Astrocyte (in vitro differentiated cells and primary cell): Measurements from ENCODE around the gene ARHGAP28. TPM values are rescaled to one million over a fixed set of nuclear protein-coding genes. Genes with fewer than 3 reads are reported as not detected.

ENCODE experiments used
- DNase-seq: peaks from one replicate; pipeline ENCODE4 v3.0.0-alpha.2; 2010; ENCODE audit warnings: low read depth
- FAIRE-seq: peaks from 2 replicates; lab custom pipeline; 2011; peaks lifted over from hg19 to GRCh38; lab: Jason Lieb, UNC
- H2AFZ ChIP-seq: 2 replicates; pipeline ENCODE4 v1.6.0; 2012; ENCODE audit warnings: low read depth, low read length, inconsistent platforms
- H3K27ac ChIP-seq: 2 replicates; pipeline ENCODE4 v1.5.1; 2011; ENCODE audit warnings: low read depth, low read length, inconsistent platforms
- H3K27me3 ChIP-seq: 2 replicates; pipeline ENCODE4 v1.6.0; 2011; ENCODE audit warnings: low read length, inconsistent platforms; ENCODE audit not compliant: insufficient read depth
- H3K36me3 ChIP-seq: 2 replicates; pipeline ENCODE4 v1.5.1; 2011; ENCODE audit warnings: low read length, inconsistent platforms; ENCODE audit not compliant: insufficient read depth
- H3K4me1 ChIP-seq: 2 replicates; pipeline ENCODE4 v1.5.1; 2011; ENCODE audit warnings: low read length, inconsistent platforms; ENCODE audit not compliant: insufficient read depth
- H3K4me2 ChIP-seq: 2 replicates; pipeline ENCODE4 v1.6.0; 2012; ENCODE audit warnings: low read length, inconsistent platforms
- H3K4me3 ChIP-seq: 2 replicates; pipeline ENCODE4 v1.5.1; 2011; ENCODE audit warnings: low read depth, mild to moderate bottlenecking, low read length, inconsistent platforms; ENCODE audit not compliant: insufficient read depth
- H3K79me2 ChIP-seq: 2 replicates; pipeline ENCODE4 v1.6.0; 2012; ENCODE audit warnings: mild to moderate bottlenecking, low read length, inconsistent platforms; ENCODE audit not compliant: insufficient read depth
- H3K9ac ChIP-seq: 2 replicates; pipeline ENCODE4 v1.6.0; 2012; ENCODE audit warnings: mild to moderate bottlenecking, low read length, inconsistent platforms
- H3K9me3 ChIP-seq: 2 replicates; pipeline ENCODE4 v1.5.1; 2012; ENCODE audit warnings: low read depth, mild to moderate bottlenecking, low read length, inconsistent platforms; ENCODE audit not compliant: insufficient read depth
- H4K20me1 ChIP-seq: 2 replicates; pipeline ENCODE4 v1.6.0; 2012; ENCODE audit warnings: low read length, inconsistent platforms; ENCODE audit not compliant: insufficient read depth
- H3K27ac Mint-ChIP-seq: one replicate; pipeline ENCODE4 v1.8.0; 2021; ENCODE audit warnings: mild to moderate bottlenecking, mixed read lengths; ENCODE audit not compliant: unreplicated experiment
- H3K27me3 Mint-ChIP-seq: one replicate; pipeline ENCODE4 v1.8.0; 2021; ENCODE audit warnings: low read depth, mixed read lengths; ENCODE audit not compliant: unreplicated experiment
- H3K36me3 Mint-ChIP-seq: one replicate; pipeline ENCODE4 v1.8.0; 2021; ENCODE audit warnings: low read depth, mixed read lengths; ENCODE audit not compliant: unreplicated experiment
- H3K4me1 Mint-ChIP-seq: one replicate; pipeline ENCODE4 v1.8.0; 2021; ENCODE audit warnings: low read depth, mixed read lengths; ENCODE audit not compliant: unreplicated experiment
- H3K4me3 Mint-ChIP-seq: one replicate; pipeline ENCODE4 v1.8.0; 2021; ENCODE audit warnings: mild to moderate bottlenecking, moderate library complexity, mixed read lengths; ENCODE audit not compliant: unreplicated experiment
- H3K9me3 Mint-ChIP-seq: one replicate; pipeline ENCODE4 v1.8.0; 2021; ENCODE audit warnings: mild to moderate bottlenecking, mixed read lengths; ENCODE audit not compliant: unreplicated experiment
- CTCF ChIP-seq: IDR thresholded peaks from 2 replicates; pipeline ENCODE4 v1.5.1; 2011; ENCODE audit warnings: low read depth, mild to moderate bottlenecking, inconsistent platforms, low read length, moderate library complexity; ENCODE audit not compliant: insufficient read depth
- EZH2 ChIP-seq: IDR thresholded peaks from 2 replicates; pipeline ENCODE4 v1.6.1; 2012; ENCODE audit warnings: mild to moderate bottlenecking, low read length, inconsistent platforms; ENCODE audit not compliant: insufficient read depth
- total RNA-seq: library from RNA; stranded (reverse); gene quantifications from 2 replicates; pipeline ENCODE4 v1.2.1, GENCODE V29; 2021

Gene ARHGAP28
- total RNA-seq, 1 donor from 2014 or later = 15.5 TPM

DNA sequence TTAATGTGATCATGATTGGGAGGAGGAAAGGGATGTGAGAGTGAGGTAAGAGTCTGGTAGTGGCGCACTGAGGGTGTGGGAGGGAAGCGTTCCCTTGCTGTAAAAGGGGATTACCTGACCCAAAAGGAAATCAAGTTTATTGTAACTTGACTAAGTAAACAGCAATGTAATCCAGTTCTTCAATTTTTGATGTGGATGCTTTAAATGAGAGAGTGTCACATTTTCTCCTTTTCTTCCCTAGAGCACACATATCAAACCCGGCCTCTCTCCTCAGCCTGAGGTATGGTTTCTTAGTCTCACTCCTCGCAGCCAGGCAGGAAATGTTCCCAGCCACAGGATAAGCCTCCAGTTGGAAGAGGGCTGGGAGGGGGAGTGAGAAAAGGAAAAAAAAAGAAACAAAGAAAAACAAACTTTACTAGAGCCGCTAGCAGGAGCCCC is 688 bp upstream of the ARHGAP28 start:
- Histone ChIP-seq H3K9ac (peak overlapping the region; percentile 82), H3K27ac (peak overlapping the region; percentile 68), H3K36me3 (no peaks in the 10 kb centered on the region), H3K9me3 (no peaks in the 10 kb centered on the region), H2AFZ (peak overlapping the region; percentile 100), H4K20me1 (no peaks in the 10 kb centered on the region), H3K4me3 (peak overlapping the region; percentile 73), H3K4me1 (peaks cover 19% of the 10 kb centered on the region), H3K4me2 (peak overlapping the region; percentile 91), H3K79me2 (no peaks in the 10 kb centered on the region), H3K27me3 (no peaks in the 10 kb centered on the region)
- no peak for FAIRE-seq
- peak overlapping the region; percentile 93 for H3K27ac Mint-ChIP-seq
- H3K4me3 Mint-ChIP-seq = peak overlapping the region; percentile 95
- TF ChIP-seq EZH2 (no peak), CTCF (no peak)
- no peaks in the 10 kb centered on the region for H3K9me3 Mint-ChIP-seq
- H3K4me1 Mint-ChIP-seq = peaks cover 21% of the 10 kb centered on the region
- peak; percentile 12 for DNase-seq
- no peaks in the 10 kb centered on the region for H3K27me3 Mint-ChIP-seq
- H3K36me3 Mint-ChIP-seq = no peaks in the 10 kb centered on the region

DNA sequence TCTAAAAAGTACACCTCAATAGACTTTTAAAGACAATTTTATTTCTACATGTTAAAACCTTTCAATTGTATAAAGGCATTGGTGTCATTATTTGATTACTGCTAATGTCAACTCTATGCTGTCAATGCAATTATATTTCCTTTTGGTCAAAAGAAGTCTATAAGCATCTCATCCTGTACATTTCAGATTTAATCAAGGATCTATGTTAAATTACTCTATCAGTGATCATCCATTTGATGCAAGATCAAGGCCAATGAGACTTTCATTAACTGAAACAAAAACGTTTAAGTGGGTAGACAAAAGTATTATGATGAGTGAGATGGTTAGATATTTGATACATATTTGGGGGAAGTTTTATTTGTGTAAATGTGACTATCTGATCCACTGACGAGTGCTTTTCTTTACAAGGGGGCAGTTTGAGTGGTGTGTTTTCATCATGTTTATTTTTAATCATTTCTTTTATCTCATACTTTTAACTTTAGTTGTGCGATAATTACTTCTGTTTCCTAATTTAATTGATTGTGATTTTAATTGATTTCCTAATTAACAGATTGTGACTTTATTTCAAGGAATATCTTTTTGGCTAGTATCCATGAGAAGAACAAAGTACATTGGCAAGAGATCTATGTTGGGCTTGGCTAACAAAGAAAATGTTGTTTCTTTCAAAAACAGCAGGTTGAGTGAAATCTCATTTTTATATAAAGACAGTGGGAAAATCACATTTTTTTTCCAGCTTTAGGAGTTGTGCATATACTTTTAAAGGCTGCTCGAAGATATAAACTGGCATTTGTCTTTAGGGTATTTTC is 1.1 kb downstream of the ARHGAP28 start:
- TF ChIP-seq CTCF (no peak), EZH2 (no peak)
- H3K27ac Mint-ChIP-seq = peak overlapping the region; percentile 59
- peaks cover 19% of the 10 kb centered on the region for H3K4me1 ChIP-seq
- H2AFZ ChIP-seq = no peak overlapping the region
- peak overlapping the region; percentile 91 for H3K4me2 ChIP-seq
- no peaks in the 10 kb centered on the region for H3K27me3 Mint-ChIP-seq
- no peaks in the 10 kb centered on the region for H3K27me3 ChIP-seq
- peaks cover 27% of the 10 kb centered on the region for H3K4me1 Mint-ChIP-seq
- H3K27ac ChIP-seq = peak overlapping the region; percentile 68
- peak overlapping the region; percentile 73 for H3K4me3 ChIP-seq
- peak overlapping the region; percentile 96 for H3K4me3 Mint-ChIP-seq
- no peaks in the 10 kb centered on the region for H3K36me3 ChIP-seq
- H3K9me3 ChIP-seq = no peaks in the 10 kb centered on the region
- DNase-seq (no peak), FAIRE-seq (no peak)
- no peaks in the 10 kb centered on the region for H4K20me1 ChIP-seq
- no peaks in the 10 kb centered on the region for H3K79me2 ChIP-seq
- H3K9me3 Mint-ChIP-seq = no peaks in the 10 kb centered on the region
- peak overlapping the region; percentile 82 for H3K9ac ChIP-seq
- H3K36me3 Mint-ChIP-seq = no peaks in the 10 kb centered on the region

DNA sequence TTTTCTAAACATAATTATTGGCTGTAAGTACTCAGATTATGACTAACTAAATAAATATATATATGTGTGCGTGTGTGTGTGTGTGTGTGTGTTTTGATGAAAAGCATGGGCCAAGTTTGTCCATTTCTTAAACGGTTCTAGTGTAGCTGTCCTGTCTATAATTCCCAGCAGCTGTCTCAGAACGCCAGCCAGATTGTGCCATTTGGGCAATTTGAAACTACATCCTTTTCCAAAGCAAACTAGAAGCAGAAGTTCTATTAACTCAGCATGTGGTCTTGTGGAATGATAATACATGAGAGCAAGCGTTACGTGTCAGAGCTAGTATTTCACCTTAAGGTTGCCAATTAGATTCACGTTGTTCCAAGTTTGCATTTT is 1.7 kb downstream of the ARHGAP28 start:
- Mint-ChIP-seq H3K36me3 (no peaks in the 10 kb centered on the region), H3K27me3 (no peaks in the 10 kb centered on the region), H3K4me1 (peaks cover 27% of the 10 kb centered on the region), H3K9me3 (no peaks in the 10 kb centered on the region), H3K4me3 (peak overlapping the region; percentile 96), H3K27ac (peak overlapping the region; percentile 75)
- peak overlapping the region; percentile 13 for H3K9ac ChIP-seq
- H3K27ac ChIP-seq = peak overlapping the region; percentile 46
- peaks cover 19% of the 10 kb centered on the region for H3K4me1 ChIP-seq
- peak overlapping the region; percentile 91 for H3K4me2 ChIP-seq
- no peaks in the 10 kb centered on the region for H3K9me3 ChIP-seq
- no peak overlapping the region for H2AFZ ChIP-seq
- FAIRE-seq (no peak), DNase-seq (peak; percentile 72)
- no peak for TF ChIP-seq EZH2
- no peak for TF ChIP-seq CTCF
- no peaks in the 10 kb centered on the region for H3K36me3 ChIP-seq
- H3K27me3 ChIP-seq = no peaks in the 10 kb centered on the region
- no peaks in the 10 kb centered on the region for H3K79me2 ChIP-seq
- H4K20me1 ChIP-seq = no peaks in the 10 kb centered on the region
- H3K4me3 ChIP-seq = peak overlapping the region; percentile 22
